A549 (cell line): Measurements from ENCODE around the gene NUAK1. TPM values are rescaled to one million over a fixed set of nuclear protein-coding genes. Genes with fewer than 3 reads are reported as not detected.

Experiments
- ATAC-seq, 2 experiments: fragments of 200-7000 bp in 1 of 2; fragments of >200 bp in 1 of 2; cut with Nextera tagmentation in 1 of 2; cut with Tn5 transposase in 1 of 2; 3 replicates each; pipeline versions ENCODE4 v1.8.0 to v1.9.1; 2018 to 2020; ENCODE audit warnings: mild to moderate bottlenecking in 1 of 2, moderate library complexity in 1 of 2
- CTCF ChIA-PET: fragments of 300-600 bp; sonication (Branson Sonifier 250); formaldehyde crosslinking; extraction: SDS; loops from one replicate; lab custom pipeline; 2021; ENCODE audit warnings: antibody characterized with exemption, inconsistent platforms; lab: Yijun Ruan, JAX
- POLR2A ChIA-PET: fragments of 350-600 bp; formaldehyde crosslinking; extraction: SDS; loops from one replicate; lab custom pipeline; 2021; ENCODE audit warnings: antibody characterized with exemption, inconsistent platforms; lab: Yijun Ruan, JAX
- DNase-seq, 2 experiments: peaks; one replicate each; pipeline versions ENCODE4 v3.0.0 to v3.0.0-alpha.2; 2011 to 2016; ENCODE audit warnings: low read depth in 1 of 2, low spot score in 1 of 2
- FAIRE-seq: peaks from 2 replicates; lab custom pipeline; 2011; peaks lifted over from hg19 to GRCh38; lab: Jason Lieb, UNC
- H3K27ac ChIP-seq, 2 experiments: fragments of >200 bp; sonication (Bioruptor Twin); formaldehyde crosslinking; 3 replicates each; pipeline ENCODE4 v1.5.1; 2016 to 2017
- H3K4me1 ChIP-seq: fragments of >200 bp; sonication (Bioruptor Twin); formaldehyde crosslinking; 3 replicates; pipeline ENCODE4 v1.6.1; 2016
- H3K4me2 ChIP-seq: fragments of >200 bp; sonication (Bioruptor Twin); formaldehyde crosslinking; 3 replicates; pipeline ENCODE4 v1.6.1; 2016
- H3K4me3 ChIP-seq: fragments of >200 bp; sonication (Bioruptor Twin); formaldehyde crosslinking; 3 replicates; pipeline ENCODE4 v1.5.1; 2016
- H3K9me3 ChIP-seq: fragments of >200 bp; sonication (Bioruptor Twin); formaldehyde crosslinking; 3 replicates; pipeline ENCODE4 v1.6.1; 2016
- CEBPB ChIP-seq, 2 experiments: fragments of >200 bp in 1 of 2; sonication (Bioruptor Twin) in 1 of 2; formaldehyde crosslinking in 1 of 2; IDR thresholded peaks; 2 replicates each; pipeline ENCODE4 v1.6.1; 2012 to 2016
- CTCF ChIP-seq: fragments of >200 bp; sonication (Bioruptor Twin); formaldehyde crosslinking; IDR thresholded peaks from 3 replicates; pipeline ENCODE4 v1.5.1; 2016
- EHF ChIP-seq: fragments of 250-450 bp; sonication (Bioruptor Pico); IDR thresholded peaks from 2 replicates; pipeline ENCODE4 v1.5.0; 2020; ENCODE audit warnings: mild to moderate bottlenecking
- ELK1 ChIP-seq: fragments of 150-350 bp; IDR thresholded peaks from 2 replicates; pipeline ENCODE4 v1.6.1; 2014; ENCODE audit warnings: low read depth, mild to moderate bottlenecking, low read length
- EP300 ChIP-seq, 2 experiments: fragments of >200 bp; sonication (Bioruptor Twin); formaldehyde crosslinking; IDR thresholded peaks; 2 replicates in 1 of 2; 3 replicates in 1 of 2; pipeline ENCODE4 v1.6.1; 2016 to 2017
- FOSB ChIP-seq: fragments of 250-450 bp; sonication (Bioruptor Pico); IDR thresholded peaks from 2 replicates; pipeline ENCODE4 v1.5.0; 2020; ENCODE audit warnings: mild to moderate bottlenecking, moderate library complexity
- GATA3 ChIP-seq: IDR thresholded peaks from 2 replicates; pipeline ENCODE4 v1.6.1; 2012; ENCODE audit warnings: borderline replicate concordance
- HEYL ChIP-seq: fragments of 250-450 bp; sonication (Bioruptor Pico); IDR thresholded peaks from 2 replicates; pipeline ENCODE4 v1.8.0; 2021; ENCODE audit warnings: mild to moderate bottlenecking, moderate library complexity
- HMGXB4 ChIP-seq: fragments of 250-450 bp; sonication (Bioruptor Pico); IDR thresholded peaks from 2 replicates; pipeline ENCODE4 v1.5.0; 2021; ENCODE audit warnings: mild to moderate bottlenecking, moderate library complexity, borderline replicate concordance
- HOXB13 ChIP-seq: fragments of 250-450 bp; sonication (Bioruptor Pico); IDR thresholded peaks from 2 replicates; pipeline ENCODE4 v1.5.0; 2020; ENCODE audit warnings: low read depth, mild to moderate bottlenecking, moderate library complexity
- JUNB ChIP-seq: fragments of >200 bp; sonication (Bioruptor Twin); formaldehyde crosslinking; IDR thresholded peaks from 2 replicates; pipeline ENCODE4 v1.6.1; 2016
- MAZ ChIP-seq: fragments of 150-350 bp; IDR thresholded peaks from 2 replicates; pipeline ENCODE4 v1.6.1; 2014; ENCODE audit warnings: antibody characterized with exemption, low read depth, low read length, borderline replicate concordance
- NPAS2 ChIP-seq: fragments of 250-450 bp; sonication (Bioruptor Pico); IDR thresholded peaks from 2 replicates; pipeline ENCODE4 v1.8.0; 2022; ENCODE audit warnings: mild to moderate bottlenecking, moderate library complexity, borderline replicate concordance
- POLR2AphosphoS2 ChIP-seq: conservative IDR thresholded peaks from 2 replicates; pipeline ENCODE4 v1.6.1; 2012; ENCODE audit warnings: low read length, improper control_type of control experiment, inconsistent platforms
- RARB ChIP-seq: fragments of 250-450 bp; sonication (Bioruptor Pico); IDR thresholded peaks from 2 replicates; pipeline ENCODE4 v1.8.0; 2021; ENCODE audit warnings: mild to moderate bottlenecking, moderate library complexity
- REST ChIP-seq: fragments of 200-600 bp; sonication (generic); IDR thresholded peaks from 2 replicates; pipeline ENCODE4 v1.6.1; 2016; ENCODE audit warnings: antibody characterized with exemption, mild to moderate bottlenecking, moderate library complexity
- RNF2 ChIP-seq: fragments of 200-600 bp; sonication (generic); IDR thresholded peaks from 2 replicates; pipeline ENCODE4 v1.6.1; 2016; ENCODE audit warnings: low read depth, mild to moderate bottlenecking, antibody characterized with exemption, moderate library complexity, borderline replicate concordance
- WGBS: methylation state at CpG from one replicate; pipeline ENCODE4 v1.1.6; 2017; ENCODE audit errors: missing lambda C conversion rate; 5-methylcytosine and 5-hydroxymethylcytosine counted together
- polyA plus RNA-seq, 4 experiments: library from polyadenylated mRNA; depleted of rRNA in 3 of 4; stranded (reverse); fragments of >200 nt; fragmentation: RNase III in 1 of 4; extraction: RNeasy Plus Mini Kit Qiagen cat#74134 plus additional on column Dnase treatment in 1 of 4; gene quantifications; 2 replicates in 3 of 4; 3 replicates in 1 of 4; pipeline ENCODE4 v1.2.3, GENCODE V29; 2011 to 2017
- TF ChIP-seq, protein P1 (sequence below): IDR thresholded peaks from 2 replicates; pipeline ENCODE4 v1.6.1; 2012
- TF ChIP-seq, protein P2 (sequence below): fragments of >200 bp; sonication (Bioruptor Twin); formaldehyde crosslinking; IDR thresholded peaks from 3 replicates; pipeline ENCODE4 v1.6.1; 2016
- TF ChIP-seq, protein P3 (sequence below): IDR thresholded peaks from 2 replicates; pipeline ENCODE4 v1.6.1; 2012

Gene NUAK1
- polyA plus RNA-seq, 2 of the 4 experiments (the other 2 are of a cell fraction), result 20.8 to 22.3 TPM

GRCh38 chr12:106125351-106126095 lies 13.2 kb downstream of the NUAK1 start:
- Histone ChIP-seq H3K4me3 (no peak overlapping the region), H3K9me3 (no peaks in the 10 kb centered on the region), H3K4me2 (peak overlapping the region; percentile 61), H3K27ac (peak overlapping the region; percentile 74 to 99), H3K4me1 (peaks cover 95% of the 10 kb centered on the region)
- POLR2A ChIA-PET, result interaction anchor here (0.7 to 2.0 kb wide), 3 partner anchors 10 to 96 kb away, joined by 3 to 6 read pairs (median 3); no protein-coding TSS in a partner anchor
- no peak for DNase-seq
- no peak for FAIRE-seq
- CTCF ChIA-PET, result interaction anchor here (1.5 to 6.4 kb wide), 6 partner anchors 11 to 705 kb away, joined by 3 to 52 read pairs (median 8); no protein-coding TSS in a partner anchor
- ATAC-seq, result no peak
- 70% methylated on average over 9 of the region's 9 CpGs for WGBS
- no peak for TF ChIP-seq NPAS2 (CRISPR knock-in tag)
- no peak for TF ChIP-seq CTCF
- TF ChIP-seq, protein P1, sequence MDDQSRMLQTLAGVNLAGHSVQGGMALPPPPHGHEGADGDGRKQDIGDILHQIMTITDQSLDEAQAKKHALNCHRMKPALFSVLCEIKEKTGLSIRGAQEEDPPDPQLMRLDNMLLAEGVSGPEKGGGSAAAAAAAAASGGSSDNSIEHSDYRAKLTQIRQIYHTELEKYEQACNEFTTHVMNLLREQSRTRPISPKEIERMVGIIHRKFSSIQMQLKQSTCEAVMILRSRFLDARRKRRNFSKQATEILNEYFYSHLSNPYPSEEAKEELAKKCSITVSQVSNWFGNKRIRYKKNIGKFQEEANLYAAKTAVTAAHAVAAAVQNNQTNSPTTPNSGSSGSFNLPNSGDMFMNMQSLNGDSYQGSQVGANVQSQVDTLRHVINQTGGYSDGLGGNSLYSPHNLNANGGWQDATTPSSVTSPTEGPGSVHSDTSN, result no peak
- TF ChIP-seq, protein P2, sequence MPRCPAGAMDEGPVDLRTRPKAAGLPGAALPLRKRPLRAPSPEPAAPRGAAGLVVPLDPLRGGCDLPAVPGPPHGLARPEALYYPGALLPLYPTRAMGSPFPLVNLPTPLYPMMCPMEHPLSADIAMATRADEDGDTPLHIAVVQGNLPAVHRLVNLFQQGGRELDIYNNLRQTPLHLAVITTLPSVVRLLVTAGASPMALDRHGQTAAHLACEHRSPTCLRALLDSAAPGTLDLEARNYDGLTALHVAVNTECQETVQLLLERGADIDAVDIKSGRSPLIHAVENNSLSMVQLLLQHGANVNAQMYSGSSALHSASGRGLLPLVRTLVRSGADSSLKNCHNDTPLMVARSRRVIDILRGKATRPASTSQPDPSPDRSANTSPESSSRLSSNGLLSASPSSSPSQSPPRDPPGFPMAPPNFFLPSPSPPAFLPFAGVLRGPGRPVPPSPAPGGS, result no peak
- TF ChIP-seq, protein P3, sequence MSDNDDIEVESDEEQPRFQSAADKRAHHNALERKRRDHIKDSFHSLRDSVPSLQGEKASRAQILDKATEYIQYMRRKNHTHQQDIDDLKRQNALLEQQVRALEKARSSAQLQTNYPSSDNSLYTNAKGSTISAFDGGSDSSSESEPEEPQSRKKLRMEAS, result no peak
- TF ChIP-seq HMGXB4 (CRISPR knock-in tag), result no peak
- TF ChIP-seq FOSB, result no peak

- TF ChIP-seq MAZ (no peak), JUNB (no peak), EP300 (IDR thresholded peaks at IDR 0.05) (no peak), CEBPB (IDR thresholded peaks at IDR 0.05) (no peak), POLR2AphosphoS2 (no peak), GATA3 (peak; percentile 20; the same call in 1 of the 2 replicates), HEYL (CRISPR knock-in tag) (no peak), RARB (CRISPR knock-in tag) (no peak), HOXB13 (CRISPR knock-in tag) (no peak), EHF (no peak), RNF2 (no peak), FOSB (no peak), REST (no peak), ELK1 (no peak)
- TF ChIP-seq, protein P3, result peak; percentile 43; the same call in 1 of the 2 replicates
- ChIA-PET CTCF (interaction anchor here (1.2 to 6.4 kb wide), 3 partner anchors 13 to 222 kb away, joined by 3 to 52 read pairs (median 3); no protein-coding TSS in a partner anchor), POLR2A (no interaction called here)
- H3K27ac ChIP-seq, result peak overlapping the region; percentile 87 to 99
- H3K4me1 ChIP-seq, result peaks cover 96% of the 10 kb centered on the region
- ATAC-seq, result peak in 1 of 2 experiments; percentile 4; a peak in 2 of 6 replicates
- peak overlapping the region; percentile 40 for H3K4me2 ChIP-seq
- DNase-seq, result peak in 1 of 2 experiments; percentile 56
- no peak overlapping the region for H3K4me3 ChIP-seq
- no peak for FAIRE-seq
- H3K9me3 ChIP-seq, result no peaks in the 10 kb centered on the region
- WGBS, result 58% methylated on average over 10 of the region's 10 CpGs
Measured at GRCh38 chr12:106123551-106124081, 15.1 kb downstream of the NUAK1 start.
